ENCODE measurements around the gene PELI3.

- TF ChIP-seq CTCF (IDR thresholded peaks at IDR 0.05 in 2 of 3, conservative IDR thresholded peaks at IDR 0.05 in 1 of 3; ENCODE audit: control insufficient read depth in 2 of 3, extremely low read depth in 1 of 3, insufficient read depth in 1 of 3, low read depth in 3 of 3, low read length in 3 of 3) (no peak), POLR2A (IDR thresholded peaks at IDR 0.05; ENCODE audit: low read depth, low read length) (no peak), CEBPB (IDR thresholded peaks at IDR 0.05; ENCODE audit: borderline replicate concordance in 1 of 2, low read depth in 2 of 2, low read length in 2 of 2) (no peak), PKNOX1 (IDR thresholded peaks at IDR 0.05) (no peak)
Measured at GRCh38 chr11:66426314-66426713, 40.4 kb upstream of the PELI3 start.

Measured in GM12878 (cell line).